Measurements from ENCODE around the gene PHF21A.
"Not testable (repeated sequence)": the region's sequence is repeated elsewhere in the genome, so short reads cannot be mapped to it uniquely, and the experiment has no call there.

PHF21A gene

GRCh38 chr11:46120346-46121300 is 631 bp downstream of the PHF21A start:
- peak; percentile 46 for DNase-seq (ENCODE audit: low spot score)

GRCh38 chr11:46119352-46120216 is 1.7 kb downstream of the PHF21A start:
- DNase-seq (ENCODE audit: low spot score): peak; percentile 40

DNA sequence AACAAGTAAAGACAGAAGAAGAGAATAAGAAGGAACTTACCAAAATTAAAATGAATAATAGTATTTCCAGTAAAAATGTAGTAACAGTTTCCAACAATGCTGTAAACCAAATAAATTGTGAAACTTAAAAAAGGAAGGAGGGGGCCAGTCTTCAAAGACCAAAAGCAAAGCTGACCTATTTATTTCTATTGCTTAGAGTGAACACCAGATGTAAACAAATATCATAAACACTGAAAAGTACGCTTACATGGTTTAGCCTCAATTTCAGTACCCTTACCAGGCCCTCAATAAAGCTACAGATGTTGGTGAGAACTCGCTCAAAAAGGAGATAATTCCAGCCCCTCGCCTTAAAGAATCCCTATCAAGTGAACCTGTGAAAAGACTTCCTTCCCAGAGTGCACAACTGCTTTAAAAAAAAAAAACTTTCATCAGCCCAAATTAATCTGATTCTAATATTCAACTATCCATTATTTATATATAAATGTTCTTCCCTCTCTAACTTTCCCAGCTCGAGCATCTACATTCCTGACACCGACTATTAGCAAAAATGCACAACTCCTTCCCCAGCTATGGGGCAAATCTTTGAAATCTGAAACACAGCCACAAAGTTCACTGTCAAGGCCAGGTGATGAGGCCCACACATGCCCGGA is 2.4 kb downstream of the PHF21A start:
- no peak for DNase-seq (ENCODE audit: low spot score)

- no peak for DNase-seq (ENCODE audit: low spot score)
Measured at GRCh38 chr11:46117842-46118241, 3.4 kb downstream of the PHF21A start.

- DNase-seq (ENCODE audit: low spot score): not testable (repeated sequence)
Measured at GRCh38 chr11:46116712-46117037, 4.6 kb downstream of the PHF21A start.

- DNase-seq (ENCODE audit: low spot score): no peak
Measured at GRCh38 chr11:46116007-46116711, 5.1 kb downstream of the PHF21A start.

GRCh38 chr11:46114961-46115360 is 6.3 kb downstream of the PHF21A start:
- no peak for DNase-seq (ENCODE audit: low spot score)

DNA sequence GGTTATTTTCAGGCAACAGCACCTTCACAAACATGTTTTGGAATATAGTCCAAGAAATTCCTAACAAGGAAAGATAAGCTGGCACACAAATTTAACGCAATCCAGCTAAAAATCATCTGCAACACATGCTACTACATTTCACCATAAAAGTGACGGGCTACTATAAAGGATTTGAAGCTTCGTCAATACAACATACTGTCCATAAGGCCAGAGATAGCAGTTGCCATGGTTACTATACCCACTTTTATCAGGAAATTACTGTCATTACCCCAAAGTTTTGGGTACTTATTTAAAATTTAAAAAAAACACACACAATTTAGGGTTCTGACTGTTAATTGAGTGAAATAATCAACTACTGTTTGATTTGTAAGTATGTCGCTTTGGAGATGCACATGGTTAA is 6.9 kb downstream of the PHF21A start:
- no peak for DNase-seq (ENCODE audit: low spot score)

- peak; percentile 61 for DNase-seq (ENCODE audit: low spot score)
Measured at GRCh38 chr11:46112961-46113607, 8.2 kb downstream of the PHF21A start.

DNA sequence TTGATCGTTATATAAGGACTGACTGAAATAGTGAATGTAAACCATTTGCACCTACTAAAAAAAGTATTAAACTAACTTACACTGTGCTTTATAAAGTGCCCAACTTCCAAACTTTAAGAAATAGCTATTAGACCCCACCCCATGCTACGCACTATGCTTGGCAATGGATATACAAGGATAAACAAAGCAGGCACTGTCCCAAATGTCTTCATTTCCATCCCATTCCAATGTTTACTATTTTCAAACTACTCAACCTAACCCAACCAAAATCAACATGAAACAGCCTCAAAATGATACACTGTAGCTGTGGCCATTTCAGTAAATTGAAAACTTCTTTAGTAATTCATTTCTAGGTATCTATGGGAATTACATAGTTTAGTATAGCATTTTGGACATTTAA is 12.5 kb downstream of the PHF21A start:
- DNase-seq (ENCODE audit: low spot score): no peak

- DNase-seq (ENCODE audit: low spot score): no peak
Measured at GRCh38 chr11:46107780-46108179, 13.5 kb downstream of the PHF21A start.

DNA sequence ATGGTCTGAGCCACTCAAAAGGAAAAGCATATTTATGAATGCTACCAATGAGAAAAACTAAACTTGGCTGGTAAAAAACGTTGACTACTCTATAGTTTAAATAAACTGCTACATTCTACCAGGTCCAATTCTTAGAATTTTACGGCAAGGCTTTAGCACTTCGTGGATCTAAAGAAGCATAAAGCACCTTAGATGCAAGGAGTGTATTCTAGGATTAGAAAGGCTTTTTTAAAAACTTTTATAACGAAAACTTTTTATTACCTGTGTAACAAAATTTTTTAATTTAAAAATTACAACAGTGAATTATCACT is 13.9 kb downstream of the PHF21A start:
- DNase-seq (ENCODE audit: low spot score): no peak

- peak; percentile 19 for DNase-seq (ENCODE audit: low spot score)
Measured at GRCh38 chr11:46106530-46107407, 14.5 kb downstream of the PHF21A start.

DNA sequence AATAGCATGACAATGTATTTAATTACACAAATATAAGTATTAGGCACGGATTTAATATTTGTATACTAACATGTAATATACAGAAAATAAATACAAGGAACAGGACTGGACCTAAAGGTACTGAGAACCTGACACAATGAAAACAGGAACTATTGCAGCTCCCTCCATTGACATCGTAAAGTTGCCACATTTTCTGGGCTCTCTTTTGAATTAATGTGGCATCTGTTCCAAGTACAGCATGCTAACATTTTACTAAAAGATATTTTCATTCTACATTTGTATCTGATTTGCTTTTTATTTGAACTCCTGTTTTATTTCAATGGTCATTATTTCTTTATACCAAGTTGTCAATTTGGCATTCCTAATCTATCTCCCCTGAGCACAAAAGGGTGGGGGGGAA is 15.3 kb downstream of the PHF21A start:
- DNase-seq (ENCODE audit: low spot score): no peak

DNA sequence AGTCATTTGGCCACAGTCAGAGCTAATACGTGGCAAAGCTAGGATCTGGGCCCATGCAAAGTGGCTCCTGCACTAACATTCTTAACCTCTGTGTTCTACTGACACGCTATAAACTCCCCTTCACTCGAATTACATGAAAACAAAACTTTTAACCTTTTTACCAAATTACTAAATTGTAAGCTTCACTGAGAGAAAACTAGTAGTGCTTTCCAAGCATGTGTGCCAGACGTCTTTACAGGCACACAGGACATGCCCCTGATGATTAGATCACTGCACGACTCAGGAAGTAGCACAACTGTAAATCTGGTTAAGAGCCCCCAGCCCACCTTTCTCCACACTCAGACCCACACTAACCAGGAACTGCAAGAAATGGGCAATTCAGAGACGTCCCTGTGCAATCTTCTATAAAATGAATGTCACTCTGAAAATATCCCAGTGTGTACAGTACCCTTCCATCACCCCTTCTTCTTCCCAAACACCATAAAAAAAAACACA is 16.1 kb downstream of the PHF21A start:
- no peak for DNase-seq (ENCODE audit: low spot score)

DNA sequence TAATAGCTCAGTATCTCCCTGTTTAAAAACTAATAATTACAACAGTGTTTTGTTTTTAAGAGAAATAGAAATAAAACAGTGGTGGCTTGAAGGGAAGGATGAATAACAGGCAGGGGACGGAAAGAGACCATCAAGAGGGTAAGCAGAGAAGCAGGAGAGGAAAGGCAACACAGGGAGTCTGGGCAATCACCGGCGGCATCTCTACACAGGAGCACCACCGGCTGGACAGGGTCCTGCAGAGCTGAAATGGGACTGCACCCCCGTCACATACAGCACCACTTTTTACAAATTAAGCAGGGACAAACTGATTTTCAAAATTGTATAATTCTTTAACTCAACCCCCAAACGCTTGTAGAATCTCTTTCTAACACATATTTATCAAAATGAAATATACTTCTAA is 18.4 kb downstream of the PHF21A start:
- no peak for DNase-seq (ENCODE audit: low spot score)

DNA sequence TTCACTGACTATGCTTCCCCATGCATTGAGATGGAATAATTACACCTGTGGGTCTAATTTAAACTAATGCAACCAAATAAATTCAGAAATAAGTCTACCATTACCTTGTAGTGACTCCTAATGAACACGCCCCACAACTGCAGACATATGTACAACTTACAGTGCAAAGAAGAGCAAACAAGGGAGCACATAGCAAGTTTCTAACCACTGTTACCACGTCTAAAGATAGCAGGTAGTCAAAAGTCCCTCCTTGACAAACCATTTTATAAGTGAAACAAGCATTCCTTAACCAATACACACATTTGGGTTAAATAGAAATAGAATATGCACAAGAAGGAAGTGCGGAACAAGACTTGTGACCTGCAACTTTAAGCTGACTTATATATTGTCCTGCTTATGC is 20.6 kb downstream of the PHF21A start:
- DNase-seq (ENCODE audit: low spot score): no peak

GRCh38 chr11:46099963-46100316 is 21.3 kb downstream of the PHF21A start:
- DNase-seq (ENCODE audit: low spot score): no peak

DNA sequence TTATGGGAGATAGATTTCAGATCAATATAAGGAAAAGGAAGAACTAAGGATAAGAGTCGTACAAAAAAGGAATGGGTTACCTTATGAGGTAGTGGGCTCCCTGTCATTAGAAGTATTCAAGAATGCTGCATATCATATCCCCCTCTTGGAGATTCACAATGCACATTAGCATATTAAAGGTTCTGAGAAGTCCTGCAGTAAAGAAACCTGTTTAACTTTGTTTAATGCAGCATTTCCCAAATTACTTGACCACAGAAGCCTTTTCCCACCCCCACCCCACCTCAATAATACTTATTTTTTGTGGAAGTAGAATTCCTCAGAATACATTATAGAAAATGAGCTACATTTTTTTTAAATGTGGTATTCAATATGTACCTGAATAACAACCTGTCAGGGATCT is 30.9 kb downstream of the PHF21A start:
- DNase-seq (ENCODE audit: low spot score): no peak

GRCh38 chr11:46079662-46080061 is 41.6 kb downstream of the PHF21A start:
- DNase-seq (ENCODE audit: low spot score): no peak

DNA sequence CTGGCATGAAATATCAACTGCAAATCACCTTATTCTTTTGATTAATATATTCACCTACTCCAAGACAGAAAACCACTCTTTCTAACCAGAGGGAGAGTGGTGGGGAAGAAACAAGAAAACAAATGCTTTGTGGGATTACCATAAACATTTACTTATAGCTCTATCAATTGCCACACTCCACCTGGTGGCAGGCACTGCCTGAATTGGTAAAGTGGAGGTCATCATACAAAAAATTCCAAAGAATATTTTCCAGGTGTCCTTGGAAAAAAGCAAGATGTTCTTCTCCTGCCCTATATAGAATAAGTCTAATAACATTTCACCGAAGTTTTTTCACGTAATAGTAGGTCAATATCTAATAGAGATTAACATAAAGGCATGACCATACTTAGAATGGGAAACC is 45.3 kb downstream of the PHF21A start:
- no peak for DNase-seq (ENCODE audit: low spot score)
